ENCODE results near the gene RAE1. TPM values are rescaled to one million over a fixed set of nuclear protein-coding genes. Genes with fewer than 3 reads are reported as not detected.

The RAE1 gene
- total RNA-seq, 6 donors from 2014 or later, result 10.1 to 31.0 (median 17.9) TPM

- no peaks in the 10 kb centered on the region for H3K9me3 ChIP-seq
- no peaks in the 10 kb centered on the region for H3K27me3 ChIP-seq
- peak overlapping the region in 1 of 4 donors; percentile 26 for H3K27ac ChIP-seq
- TF ChIP-seq EP300 (IDR thresholded peaks at IDR 0.05), result no peak
- H3K4me1 ChIP-seq, result peaks cover 36 to 62% (median 38%) of the 10 kb centered on the region in 4 donors
- 61 to 91% methylated on average over 4 to 11 of the region's 11 CpGs for WGBS, 2 donors
- peak in 1 of 2 donors; percentile 36 for DNase-seq
- no peak overlapping the region for H3K4me3 ChIP-seq
- H3K36me3 ChIP-seq, result peaks cover 0 to 75% (median 41%) of the 10 kb centered on the region in 4 donors
- ATAC-seq (ENCODE audit: low FRiP score in 2 of 2), result no peak
These were observed 49.2 kb downstream of the RAE1 start for GRCh38 chr20:57400231-57400701.

GRCh38 chr20:57400821-57401564 is 49.9 kb downstream of the RAE1 start:
- Histone ChIP-seq H3K27ac (no peak overlapping the region), H3K4me1 (peaks cover 33 to 55% (median 34%) of the 10 kb centered on the region in 4 donors), H3K9me3 (no peaks in the 10 kb centered on the region), H3K4me3 (no peak overlapping the region), H3K27me3 (no peaks in the 10 kb centered on the region), H3K36me3 (peaks cover 0 to 75% (median 46%) of the 10 kb centered on the region in 4 donors)
- WGBS, 2 donors, result 90 to 91% methylated on average over 14 to 21 of the region's 21 CpGs
- TF ChIP-seq POLR2A (IDR thresholded peaks at IDR 0.05) (no peak), EP300 (IDR thresholded peaks at IDR 0.05) (no peak), POLR2AphosphoS5 (IDR thresholded peaks at IDR 0.05) (no peak)
- TF ChIP-seq, protein P1, sequence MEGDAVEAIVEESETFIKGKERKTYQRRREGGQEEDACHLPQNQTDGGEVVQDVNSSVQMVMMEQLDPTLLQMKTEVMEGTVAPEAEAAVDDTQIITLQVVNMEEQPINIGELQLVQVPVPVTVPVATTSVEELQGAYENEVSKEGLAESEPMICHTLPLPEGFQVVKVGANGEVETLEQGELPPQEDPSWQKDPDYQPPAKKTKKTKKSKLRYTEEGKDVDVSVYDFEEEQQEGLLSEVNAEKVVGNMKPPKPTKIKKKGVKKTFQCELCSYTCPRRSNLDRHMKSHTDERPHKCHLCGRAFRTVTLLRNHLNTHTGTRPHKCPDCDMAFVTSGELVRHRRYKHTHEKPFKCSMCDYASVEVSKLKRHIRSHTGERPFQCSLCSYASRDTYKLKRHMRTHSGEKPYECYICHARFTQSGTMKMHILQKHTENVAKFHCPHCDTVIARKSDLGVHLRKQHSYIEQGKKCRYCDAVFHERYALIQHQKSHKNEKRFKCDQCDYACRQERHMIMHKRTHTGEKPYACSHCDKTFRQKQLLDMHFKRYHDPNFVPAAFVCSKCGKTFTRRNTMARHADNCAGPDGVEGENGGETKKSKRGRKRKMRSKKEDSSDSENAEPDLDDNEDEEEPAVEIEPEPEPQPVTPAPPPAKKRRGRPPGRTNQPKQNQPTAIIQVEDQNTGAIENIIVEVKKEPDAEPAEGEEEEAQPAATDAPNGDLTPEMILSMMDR (IDR thresholded peaks at IDR 0.05), result no peak
- DNase-seq, result peak in 1 of 2 donors; percentile 74
- ATAC-seq (ENCODE audit: low FRiP score in 2 of 2), result no peak

DNA sequence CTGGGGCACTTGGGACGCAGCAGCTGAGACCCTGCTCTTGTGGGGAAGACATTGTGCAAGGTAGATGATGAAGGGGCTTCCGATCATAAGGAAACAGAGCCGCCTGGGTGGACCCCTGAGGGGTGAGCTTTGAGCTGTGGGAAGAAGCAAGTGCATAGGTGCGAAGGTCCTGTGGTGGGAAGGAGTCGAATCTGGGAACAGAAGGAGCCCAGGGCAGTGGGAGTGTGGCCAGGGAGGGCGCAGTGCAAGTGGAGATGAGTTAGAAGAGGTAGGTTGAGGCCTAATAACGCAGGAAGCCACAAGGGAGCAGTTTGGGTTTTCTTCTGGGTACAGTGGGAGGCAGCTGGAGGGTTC is 50.5 kb downstream of the RAE1 start:
- Histone ChIP-seq H3K27me3 (no peaks in the 10 kb centered on the region), H3K36me3 (peaks cover 0 to 76% (median 46%) of the 10 kb centered on the region in 4 donors), H3K4me3 (no peak overlapping the region), H3K4me1 (peaks cover 29 to 49% (median 30%) of the 10 kb centered on the region in 4 donors), H3K9me3 (no peaks in the 10 kb centered on the region), H3K27ac (no peak overlapping the region)
- 90 to 96% methylated on average over 7 of the region's 7 CpGs for WGBS, 2 donors
- TF ChIP-seq, protein P1 (IDR thresholded peaks at IDR 0.05), result no peak
- TF ChIP-seq POLR2AphosphoS5 (IDR thresholded peaks at IDR 0.05) (no peak), POLR2A (IDR thresholded peaks at IDR 0.05) (no peak), EP300 (IDR thresholded peaks at IDR 0.05) (no peak)
- DNase-seq (no peak), ATAC-seq (ENCODE audit: low FRiP score in 2 of 2) (no peak)

GRCh38 chr20:57402206-57403125 is 51.4 kb downstream of the RAE1 start:
- peaks cover 26 to 40% (median 26%) of the 10 kb centered on the region in 4 donors for H3K4me1 ChIP-seq
- no peak for TF ChIP-seq POLR2A (IDR thresholded peaks at IDR 0.05)
- TF ChIP-seq, protein P1 (IDR thresholded peaks at IDR 0.05), result no peak
- no peak for TF ChIP-seq EP300 (IDR thresholded peaks at IDR 0.05)
- no peak for TF ChIP-seq POLR2AphosphoS5 (IDR thresholded peaks at IDR 0.05)
- DNase-seq (peak in 1 of 2 donors; percentile 79), ATAC-seq (ENCODE audit: low FRiP score in 2 of 2) (no peak)
- no peak overlapping the region for H3K27ac ChIP-seq
- H3K36me3 ChIP-seq, result peaks cover under 1 to 76% (median 47%) of the 10 kb centered on the region in 4 donors
- no peaks in the 10 kb centered on the region for H3K27me3 ChIP-seq
- 92 to 95% methylated on average over 18 to 32 of the region's 32 CpGs for WGBS, 2 donors
- H3K4me3 ChIP-seq, result no peak overlapping the region
- H3K9me3 ChIP-seq, result no peaks in the 10 kb centered on the region

DNA sequence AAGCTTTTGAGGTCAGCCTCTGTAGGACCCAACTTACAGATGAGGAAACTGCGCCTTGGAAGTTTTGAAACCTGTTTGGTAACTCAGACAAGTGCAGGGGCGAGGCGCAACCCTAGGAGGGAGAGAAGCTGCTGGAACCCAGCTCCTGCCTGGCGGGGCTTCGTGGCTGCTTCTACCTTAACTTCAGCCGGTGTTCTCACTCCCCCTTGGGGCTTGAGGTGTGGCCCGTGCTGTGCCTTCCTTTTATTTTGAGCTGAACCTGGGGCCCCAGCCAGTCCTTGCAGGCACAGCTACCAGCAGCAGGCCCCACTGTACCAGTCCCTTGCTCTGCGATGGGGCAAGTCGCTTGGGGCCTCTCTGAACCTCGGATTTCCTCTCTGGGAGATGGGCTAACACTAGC is 52.2 kb downstream of the RAE1 start:
- Histone ChIP-seq H3K4me1 (peaks cover 19 to 33% (median 21%) of the 10 kb centered on the region in 4 donors), H3K27me3 (no peaks in the 10 kb centered on the region), H3K4me3 (no peak overlapping the region), H3K27ac (peak overlapping the region in 1 of 4 donors; percentile 4), H3K9me3 (no peaks in the 10 kb centered on the region), H3K36me3 (peaks cover 4 to 83% (median 53%) of the 10 kb centered on the region in 4 donors)
- TF ChIP-seq, protein P1 (IDR thresholded peaks at IDR 0.05), result no peak
- DNase-seq (no peak), ATAC-seq (ENCODE audit: low FRiP score in 2 of 2) (no peak)
- WGBS, 2 donors, result 78 to 96% methylated on average over 3 to 10 of the region's 10 CpGs
